C4-2B (cell line): Measurements from ENCODE around the gene PTPRM.

Experiments
- CTCF ChIP-seq: fragments of 450-650 bp; conservative IDR thresholded peaks from 2 replicates; pipeline ENCODE4 v1.5.1; 2017; ENCODE audit warnings: mild to moderate bottlenecking
- ZFX ChIP-seq: fragments of 450-650 bp; IDR thresholded peaks from 2 replicates; pipeline ENCODE4 v1.6.1; 2017

- TF ChIP-seq CTCF (no peak), ZFX (no peak)
Observed at GRCh38 chr18:7784171-7784570, 217.1 kb downstream of the PTPRM start.
